B cell (primary cell): ENCODE measurements around the gene CBL. TPM values are rescaled to one million over a fixed set of nuclear protein-coding genes. Genes with fewer than 3 reads are reported as not detected.

Source experiments
- ATAC-seq: fragments of 200-7000 bp; cut with Tn5 transposase; one replicate; pipeline ENCODE4 v1.10.0; 2021; ENCODE audit warnings: low read depth, mild to moderate bottlenecking, moderate number of reproducible peaks, moderate library complexity
- CTCF ChIA-PET: fragments of 350-600 bp; sonication (Branson Sonifier 250); formaldehyde crosslinking; loops from one replicate; lab custom pipeline; 2021; ENCODE audit warnings: antibody characterized with exemption, inconsistent platforms; lab: Charles Lee
- POLR2A ChIA-PET: fragments of 350-600 bp; sonication (Branson Sonifier 250); formaldehyde crosslinking; loops from one replicate; lab custom pipeline; 2021; ENCODE audit warnings: antibody characterized with exemption; lab: Charles Lee
- DNase-seq: peaks from one replicate; pipeline ENCODE4 v3.0.0; 2013
- H2AFZ ChIP-seq: 2 replicates; pipeline ENCODE4 v1.6.1; 2012; ENCODE audit warnings: mild to moderate bottlenecking, low read depth, low read length; ENCODE audit not compliant: insufficient read depth, poor library complexity, severe bottlenecking
- H3K27ac ChIP-seq, 2 donors: 1 replicate in 1 of 2; 2 replicates in 1 of 2; pipeline ENCODE4 v1.5.1; 2012 to 2013; ENCODE audit warnings: low read length in 2 of 2, mild to moderate bottlenecking in 2 of 2, moderate library complexity in 1 of 2
- H3K27me3 ChIP-seq, 4 experiments: fragments of 200-600 bp in 1 of 4; sonication (generic) in 1 of 4; replicated peaks in 1 of 4; 1 replicate in 2 of 4; 2 replicates in 2 of 4; pipeline versions ENCODE4 v1.6.1 to v1.7.0; 2013 to 2016; ENCODE audit warnings: low read length in 3 of 4, mild to moderate bottlenecking in 2 of 4, mixed read lengths in 1 of 4, moderate library complexity in 1 of 4; ENCODE audit not compliant: insufficient read depth in 4 of 4, control insufficient read depth in 3 of 4; ENCODE audit errors: control extremely low read depth in 1 of 4
- H3K36me3 ChIP-seq, 2 experiments: replicated peaks in 1 of 2; 1 replicate in 1 of 2; 2 replicates in 1 of 2; pipeline versions ENCODE4 v1.6.1 to v1.7.1; 2013; ENCODE audit warnings: low read length in 1 of 2; ENCODE audit not compliant: insufficient read depth in 2 of 2, control insufficient read depth in 1 of 2; ENCODE audit errors: control extremely low read depth in 1 of 2, extremely low read depth in 1 of 2
- H3K4me1 ChIP-seq, 2 donors: fragments of 200-600 bp in 1 of 2; sonication (generic) in 1 of 2; 1 replicate in 1 of 2; 2 replicates in 1 of 2; pipeline versions ENCODE4 v1.5.1 to v1.6.1; 2013 to 2017; ENCODE audit warnings: low read length in 2 of 2; ENCODE audit not compliant: control insufficient read depth in 2 of 2, insufficient read depth in 2 of 2
- H3K4me2 ChIP-seq: replicated peaks from 2 replicates; pipeline ENCODE3; 2012; ENCODE audit warnings: mild to moderate bottlenecking, low read depth, low read length; ENCODE audit not compliant: poor library complexity, severe bottlenecking
- H3K4me3 ChIP-seq, 5 experiments: fragments of 200-600 bp in 1 of 5; sonication (generic) in 1 of 5; 1 replicate in 3 of 5; 2 replicates in 2 of 5; pipeline versions ENCODE4 v1.5.1 to v1.7.0; 2011 to 2016; ENCODE audit warnings: low read length in 4 of 5, mild to moderate bottlenecking in 4 of 5, low read depth in 2 of 5, control low read depth in 1 of 5, moderate library complexity in 1 of 5; ENCODE audit not compliant: insufficient read depth in 1 of 5; ENCODE audit errors: control extremely low read depth in 1 of 5, extremely low read depth in 1 of 5
- H3K79me2 ChIP-seq: fragments of 200-600 bp; sonication (generic); one replicate; pipeline ENCODE4 v1.6.0; 2016; ENCODE audit warnings: low read length; ENCODE audit not compliant: control insufficient read depth, insufficient read depth
- H3K9ac ChIP-seq: fragments of 200-600 bp; sonication (generic); 2 replicates; pipeline ENCODE4 v1.6.1; 2017; ENCODE audit warnings: mild to moderate bottlenecking, low read length, moderate library complexity
- H3K9me3 ChIP-seq, 3 donors: one replicate each; pipeline versions ENCODE4 v1.6.1 to v1.7.1; 2013; ENCODE audit warnings: low read length in 2 of 3; ENCODE audit not compliant: control insufficient read depth in 2 of 3, insufficient read depth in 1 of 3; ENCODE audit errors: control extremely low read depth in 1 of 3
- H4K20me1 ChIP-seq: 2 replicates; pipeline ENCODE4 v1.6.0; 2012; ENCODE audit warnings: mild to moderate bottlenecking, low read length; ENCODE audit not compliant: insufficient read depth, control insufficient read depth, poor library complexity, severe bottlenecking
- H3K27ac Mint-ChIP-seq: one replicate; pipeline ENCODE4 v1.8.0; 2021; ENCODE audit warnings: mixed read lengths
- H3K27me3 Mint-ChIP-seq: one replicate; pipeline ENCODE4 v1.8.0; 2021; ENCODE audit warnings: mixed read lengths
- H3K4me1 Mint-ChIP-seq: one replicate; pipeline ENCODE4 v1.8.0; 2021; ENCODE audit warnings: mixed read lengths
- H3K4me3 Mint-ChIP-seq: one replicate; pipeline ENCODE4 v1.8.0; 2021; ENCODE audit warnings: mixed read lengths
- H3K9me3 Mint-ChIP-seq: one replicate; pipeline ENCODE4 v1.8.0; 2022; ENCODE audit warnings: mixed read lengths; ENCODE audit not compliant: insufficient read depth
- EZH2 ChIP-seq: IDR thresholded peaks from 2 replicates; pipeline ENCODE4 v1.6.1; 2012; ENCODE audit warnings: borderline replicate concordance, low read depth, mild to moderate bottlenecking, moderate library complexity, low read length; ENCODE audit not compliant: insufficient read depth, poor library complexity, severe bottlenecking
- WGBS: methylation state at CpG from one replicate; pipeline ENCODE4 v1.1.5; 2013; ENCODE audit warnings: missing lambda C conversion rate; ENCODE audit not compliant: insufficient coverage; 5-methylcytosine and 5-hydroxymethylcytosine counted together
- intact Hi-C: fragments of 100-400 bp; cut with micrococcal nuclease; formaldehyde crosslinking; loops from one replicate; pipeline ENCODE4 v1.10.0; 2022
- polyA plus RNA-seq: library from polyadenylated mRNA; depleted of rRNA; stranded (reverse); fragments of >200 nt; gene quantifications from 2 replicates; pipeline ENCODE4 v1.2.3, GENCODE V29; 2012
- total RNA-seq, 2 donors: library from RNA; stranded (reverse); fragments of 120-200 nt in 1 of 2; gene quantifications; 1 replicate in 1 of 2; 2 replicates in 1 of 2; pipeline versions ENCODE4 v1.2.3 to v1.2.4, GENCODE V29; 2013 to 2022
- TF ChIP-seq, protein P1 (sequence below): fragments of 200-600 bp; IDR thresholded peaks from one replicate; pipeline ENCODE4 v1.8.0; 2022; ENCODE audit warnings: antibody characterized with exemption, mild to moderate bottlenecking

CBL gene
- total and polyA plus RNA-seq, 2 donors (not counting 1 experiment from before 2014, with no cell fraction given) = 11.7 to 35.2 TPM

DNA sequence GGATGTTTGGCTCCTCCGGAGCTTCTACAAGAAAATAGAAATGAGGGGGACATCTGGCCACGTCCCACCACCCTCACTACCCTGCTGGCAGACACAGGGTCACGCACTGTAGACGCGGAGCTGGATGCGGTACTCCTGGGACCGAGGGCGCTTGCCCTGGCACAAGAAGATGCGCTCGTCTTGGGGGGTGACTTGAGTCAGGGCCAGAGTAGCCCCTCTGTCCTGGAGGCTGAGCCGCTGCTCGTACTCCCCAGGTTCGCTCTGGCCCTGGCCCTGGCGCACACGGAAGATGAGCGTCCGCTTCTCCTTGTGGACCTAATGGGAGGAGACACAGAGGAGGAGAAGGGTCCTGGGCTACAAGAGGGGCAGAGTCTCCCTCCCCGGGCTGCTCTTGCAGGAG lies 108.6 kb downstream of the CBL start:
- H3K9me3 ChIP-seq = peaks cover 0 to 6% (median 0%) of the 10 kb centered on the region in 3 donors
- H2AFZ ChIP-seq = peak overlapping the region; percentile 59
- H3K27me3 ChIP-seq = peaks cover 0 to 56% (median 20%) of the 10 kb centered on the region in 4 experiments
- peak overlapping the region in 1 of 5 experiments; percentile 60 for H3K4me3 ChIP-seq
- Mint-ChIP-seq H3K4me1 (peaks cover 26% of the 10 kb centered on the region), H3K27me3 (peaks cover 13% of the 10 kb centered on the region), H3K9me3 (no peaks in the 10 kb centered on the region), H3K27ac (no peak overlapping the region), H3K4me3 (peak overlapping the region; percentile 83)
- H3K79me2 ChIP-seq = no peaks in the 10 kb centered on the region
- peaks cover 25 to 38% of the 10 kb centered on the region in 2 donors for H3K4me1 ChIP-seq
- H3K9ac ChIP-seq = peak overlapping the region; percentile 62
- ChIA-PET POLR2A (interaction anchor here (0.6 kb wide), 1 partner anchor 42 kb away, joined by 3 read pairs; no protein-coding TSS in a partner anchor), CTCF (interaction anchor here (1.0 to 3.5 kb wide), 4 partner anchors 9 to 212 kb away, joined by 3 to 16 read pairs (median 8); no protein-coding TSS in a partner anchor)
- peak overlapping the region; percentile 83 for H3K4me2 ChIP-seq
- no peaks in the 10 kb centered on the region for H3K36me3 ChIP-seq
- H3K27ac ChIP-seq = no peak overlapping the region
- DNase-seq (no peak), ATAC-seq (no peak)
- TF ChIP-seq EZH2 = no peak
- TF ChIP-seq, protein P1, sequence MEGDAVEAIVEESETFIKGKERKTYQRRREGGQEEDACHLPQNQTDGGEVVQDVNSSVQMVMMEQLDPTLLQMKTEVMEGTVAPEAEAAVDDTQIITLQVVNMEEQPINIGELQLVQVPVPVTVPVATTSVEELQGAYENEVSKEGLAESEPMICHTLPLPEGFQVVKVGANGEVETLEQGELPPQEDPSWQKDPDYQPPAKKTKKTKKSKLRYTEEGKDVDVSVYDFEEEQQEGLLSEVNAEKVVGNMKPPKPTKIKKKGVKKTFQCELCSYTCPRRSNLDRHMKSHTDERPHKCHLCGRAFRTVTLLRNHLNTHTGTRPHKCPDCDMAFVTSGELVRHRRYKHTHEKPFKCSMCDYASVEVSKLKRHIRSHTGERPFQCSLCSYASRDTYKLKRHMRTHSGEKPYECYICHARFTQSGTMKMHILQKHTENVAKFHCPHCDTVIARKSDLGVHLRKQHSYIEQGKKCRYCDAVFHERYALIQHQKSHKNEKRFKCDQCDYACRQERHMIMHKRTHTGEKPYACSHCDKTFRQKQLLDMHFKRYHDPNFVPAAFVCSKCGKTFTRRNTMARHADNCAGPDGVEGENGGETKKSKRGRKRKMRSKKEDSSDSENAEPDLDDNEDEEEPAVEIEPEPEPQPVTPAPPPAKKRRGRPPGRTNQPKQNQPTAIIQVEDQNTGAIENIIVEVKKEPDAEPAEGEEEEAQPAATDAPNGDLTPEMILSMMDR = no peak
- no peaks in the 10 kb centered on the region for H4K20me1 ChIP-seq
- intact Hi-C loops = no loop called here
- WGBS = 88% methylated on average over 16 of the region's 18 CpGs
